Measurements from ENCODE around the gene GALNT10.

DNA sequence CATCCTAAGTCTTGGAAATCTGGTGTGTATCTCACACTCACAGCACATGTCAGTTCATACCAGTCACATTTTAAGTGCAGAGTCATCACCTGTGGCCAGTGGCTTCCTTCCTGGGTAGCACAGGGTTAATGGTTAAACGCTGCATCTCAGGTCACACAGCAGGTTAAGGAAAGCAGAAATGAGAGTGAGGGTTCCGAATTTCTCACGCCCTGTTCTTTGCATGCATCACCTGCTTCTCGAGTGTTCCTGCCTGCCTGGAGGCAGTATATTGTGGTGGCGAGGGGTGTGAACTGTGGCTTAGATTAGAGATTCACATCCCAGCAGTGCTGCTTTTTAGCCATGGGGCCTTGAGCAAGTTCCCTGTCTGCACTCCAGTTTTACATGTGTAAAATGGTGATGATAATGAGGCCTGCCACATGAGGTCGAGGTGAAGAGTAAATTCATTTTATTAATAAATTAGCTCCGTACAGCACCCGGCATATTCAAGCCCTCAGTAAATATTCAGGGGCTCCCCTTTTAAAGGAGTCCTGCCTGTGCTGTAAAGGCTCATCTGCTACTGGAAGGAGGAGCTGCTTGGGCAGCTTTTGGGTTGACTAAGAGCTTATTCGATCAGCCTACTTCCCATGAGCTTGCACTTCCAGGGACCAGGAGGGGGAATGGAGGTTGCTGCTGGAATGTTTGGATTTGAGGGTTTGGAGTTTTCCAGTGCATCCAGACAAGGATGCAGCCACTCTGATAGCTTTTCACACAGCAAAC, 194.1 kb downstream of the GALNT10 start:
- TF ChIP-seq POLR2A (IDR thresholded peaks at IDR 0.05): no peak
- TF ChIP-seq, protein P1, sequence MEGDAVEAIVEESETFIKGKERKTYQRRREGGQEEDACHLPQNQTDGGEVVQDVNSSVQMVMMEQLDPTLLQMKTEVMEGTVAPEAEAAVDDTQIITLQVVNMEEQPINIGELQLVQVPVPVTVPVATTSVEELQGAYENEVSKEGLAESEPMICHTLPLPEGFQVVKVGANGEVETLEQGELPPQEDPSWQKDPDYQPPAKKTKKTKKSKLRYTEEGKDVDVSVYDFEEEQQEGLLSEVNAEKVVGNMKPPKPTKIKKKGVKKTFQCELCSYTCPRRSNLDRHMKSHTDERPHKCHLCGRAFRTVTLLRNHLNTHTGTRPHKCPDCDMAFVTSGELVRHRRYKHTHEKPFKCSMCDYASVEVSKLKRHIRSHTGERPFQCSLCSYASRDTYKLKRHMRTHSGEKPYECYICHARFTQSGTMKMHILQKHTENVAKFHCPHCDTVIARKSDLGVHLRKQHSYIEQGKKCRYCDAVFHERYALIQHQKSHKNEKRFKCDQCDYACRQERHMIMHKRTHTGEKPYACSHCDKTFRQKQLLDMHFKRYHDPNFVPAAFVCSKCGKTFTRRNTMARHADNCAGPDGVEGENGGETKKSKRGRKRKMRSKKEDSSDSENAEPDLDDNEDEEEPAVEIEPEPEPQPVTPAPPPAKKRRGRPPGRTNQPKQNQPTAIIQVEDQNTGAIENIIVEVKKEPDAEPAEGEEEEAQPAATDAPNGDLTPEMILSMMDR (IDR thresholded peaks at IDR 0.05): no peak

All from lower leg skin (tissue), 3 donors.